ENCODE results near the gene JUND. TPM values are rescaled to one million over a fixed set of nuclear protein-coding genes. Genes with fewer than 3 reads are reported as not detected.

The JUND gene
- total RNA-seq, 1 donor from 2014 or later, result 161 TPM

DNA sequence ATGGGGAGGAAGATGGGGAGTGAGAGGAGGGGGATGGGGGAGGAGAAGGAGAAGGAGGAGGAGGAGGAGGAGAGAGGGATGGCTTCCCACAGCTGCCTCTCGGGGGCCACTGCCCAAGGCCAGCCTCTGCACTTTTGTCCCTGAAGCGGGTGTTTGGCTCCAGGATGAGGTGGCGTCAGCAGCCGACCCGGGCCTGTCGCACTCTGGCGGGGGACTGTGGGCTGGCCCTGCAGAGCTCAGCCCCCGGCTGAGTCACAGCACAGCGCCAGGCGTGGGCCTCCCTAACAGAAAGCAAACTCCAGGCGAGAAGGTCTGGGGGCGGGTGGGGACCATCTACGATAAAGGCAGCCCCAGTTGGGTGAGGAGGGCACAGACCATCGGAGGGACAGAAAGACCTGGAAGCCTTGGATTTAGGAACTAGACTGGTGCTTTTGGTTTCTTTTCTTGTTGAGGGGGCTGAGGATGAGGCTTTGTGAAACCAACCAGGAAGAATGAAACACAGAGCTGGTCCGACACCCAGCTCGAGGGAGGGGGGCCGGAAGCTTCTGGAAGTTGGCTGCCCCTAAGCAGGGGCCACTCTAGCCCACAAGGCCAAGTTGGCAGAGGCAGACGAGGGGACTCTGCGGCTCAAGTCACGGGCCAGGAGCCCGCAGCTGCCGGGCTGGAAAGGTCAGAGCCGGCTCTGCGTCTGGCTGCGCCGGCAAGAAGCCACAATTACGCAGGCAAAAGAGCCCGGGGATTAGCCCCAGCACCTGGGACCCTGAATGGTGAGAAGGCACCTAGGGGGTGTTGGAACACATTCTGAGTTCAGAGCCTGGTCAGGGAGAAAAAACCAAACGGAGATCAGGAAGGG is 23.3 kb upstream of the JUND start:
- H3K36me3 ChIP-seq (ENCODE audit: insufficient read depth, low read length), result peaks cover 2% of the 10 kb centered on the region
- peak; percentile 70 for DNase-seq (ENCODE audit: low read depth)

DNA sequence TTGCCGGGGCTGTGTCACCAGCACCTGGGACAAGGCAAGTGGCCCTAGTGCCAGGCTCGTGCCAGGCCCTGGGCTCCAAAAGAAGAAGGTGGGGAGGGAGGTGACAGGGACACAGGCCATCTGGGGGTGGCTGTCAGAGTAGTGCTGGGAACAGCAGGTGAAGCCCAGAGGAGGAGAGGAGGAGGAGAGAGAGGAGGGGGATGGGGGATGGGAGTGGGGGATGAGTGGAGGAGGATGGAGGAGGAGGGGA is 22.7 kb upstream of the JUND start:
- Histone ChIP-seq H3K4me1 (ENCODE audit: insufficient read depth, low read length) (peaks cover 27% of the 10 kb centered on the region), H3K27ac (ENCODE audit: low read depth, low read length) (peak overlapping the region; percentile 89), H3K4me2 (ENCODE audit: low read length) (peak overlapping the region; percentile 84), H2AFZ (ENCODE audit: low read depth, low read length) (no peak overlapping the region), H3K36me3 (ENCODE audit: insufficient read depth, low read length) (peaks cover 2% of the 10 kb centered on the region), H3K4me3 (ENCODE audit: insufficient read depth, low read depth, low read length) (no peak overlapping the region), H3K9ac (ENCODE audit: low read length) (peak overlapping the region; percentile 86), H3K9me3 (ENCODE audit: insufficient read depth, low read depth, low read length) (no peaks in the 10 kb centered on the region), H3K79me2 (ENCODE audit: insufficient read depth, low read length) (no peaks in the 10 kb centered on the region), H3K27me3 (ENCODE audit: insufficient read depth, low read length) (no peaks in the 10 kb centered on the region), H4K20me1 (ENCODE audit: insufficient read depth, low read length) (no peaks in the 10 kb centered on the region)
- Mint-ChIP-seq H3K27ac (ENCODE audit: unreplicated experiment) (peak overlapping the region; percentile 87), H3K27me3 (ENCODE audit: low read depth, unreplicated experiment) (no peaks in the 10 kb centered on the region), H3K4me1 (ENCODE audit: low read depth, unreplicated experiment) (peaks cover 21% of the 10 kb centered on the region), H3K9me3 (ENCODE audit: unreplicated experiment) (no peaks in the 10 kb centered on the region), H3K4me3 (ENCODE audit: unreplicated experiment) (peak overlapping the region; percentile 27), H3K36me3 (ENCODE audit: low read depth, unreplicated experiment) (peaks cover 2% of the 10 kb centered on the region)
- FAIRE-seq (no peak), DNase-seq (ENCODE audit: low read depth) (no peak)
- no peak for TF ChIP-seq EZH2 (IDR thresholded peaks at IDR 0.05; ENCODE audit: insufficient read depth, low read length)
- TF ChIP-seq, protein P1, sequence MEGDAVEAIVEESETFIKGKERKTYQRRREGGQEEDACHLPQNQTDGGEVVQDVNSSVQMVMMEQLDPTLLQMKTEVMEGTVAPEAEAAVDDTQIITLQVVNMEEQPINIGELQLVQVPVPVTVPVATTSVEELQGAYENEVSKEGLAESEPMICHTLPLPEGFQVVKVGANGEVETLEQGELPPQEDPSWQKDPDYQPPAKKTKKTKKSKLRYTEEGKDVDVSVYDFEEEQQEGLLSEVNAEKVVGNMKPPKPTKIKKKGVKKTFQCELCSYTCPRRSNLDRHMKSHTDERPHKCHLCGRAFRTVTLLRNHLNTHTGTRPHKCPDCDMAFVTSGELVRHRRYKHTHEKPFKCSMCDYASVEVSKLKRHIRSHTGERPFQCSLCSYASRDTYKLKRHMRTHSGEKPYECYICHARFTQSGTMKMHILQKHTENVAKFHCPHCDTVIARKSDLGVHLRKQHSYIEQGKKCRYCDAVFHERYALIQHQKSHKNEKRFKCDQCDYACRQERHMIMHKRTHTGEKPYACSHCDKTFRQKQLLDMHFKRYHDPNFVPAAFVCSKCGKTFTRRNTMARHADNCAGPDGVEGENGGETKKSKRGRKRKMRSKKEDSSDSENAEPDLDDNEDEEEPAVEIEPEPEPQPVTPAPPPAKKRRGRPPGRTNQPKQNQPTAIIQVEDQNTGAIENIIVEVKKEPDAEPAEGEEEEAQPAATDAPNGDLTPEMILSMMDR (IDR thresholded peaks at IDR 0.05; ENCODE audit: insufficient read depth, low read depth, low read length), result no peak

More for the DNA sequence above, 23.3 kb upstream of the JUND start:
- peak overlapping the region; percentile 84 for H3K4me2 ChIP-seq (ENCODE audit: low read length)
- peak overlapping the region; percentile 31 for H3K4me3 ChIP-seq (ENCODE audit: insufficient read depth, low read depth, low read length)
- H3K27ac ChIP-seq (ENCODE audit: low read depth, low read length), result peak overlapping the region; percentile 89
- H3K79me2 ChIP-seq (ENCODE audit: insufficient read depth, low read length), result no peaks in the 10 kb centered on the region
- Mint-ChIP-seq H3K27me3 (ENCODE audit: low read depth, unreplicated experiment) (no peaks in the 10 kb centered on the region), H3K36me3 (ENCODE audit: low read depth, unreplicated experiment) (peaks cover 2% of the 10 kb centered on the region), H3K9me3 (ENCODE audit: unreplicated experiment) (no peaks in the 10 kb centered on the region), H3K27ac (ENCODE audit: unreplicated experiment) (peak overlapping the region; percentile 95), H3K4me3 (ENCODE audit: unreplicated experiment) (peak overlapping the region; percentile 72), H3K4me1 (ENCODE audit: low read depth, unreplicated experiment) (peaks cover 21% of the 10 kb centered on the region)
- no peaks in the 10 kb centered on the region for H3K9me3 ChIP-seq (ENCODE audit: insufficient read depth, low read depth, low read length)
- TF ChIP-seq, protein P1 (IDR thresholded peaks at IDR 0.05; ENCODE audit: insufficient read depth, low read depth, low read length), result no peak
- TF ChIP-seq EZH2 (IDR thresholded peaks at IDR 0.05; ENCODE audit: insufficient read depth, low read length), result no peak
- peak overlapping the region; percentile 86 for H3K9ac ChIP-seq (ENCODE audit: low read length)
- H4K20me1 ChIP-seq (ENCODE audit: insufficient read depth, low read length), result no peaks in the 10 kb centered on the region
- peaks cover 27% of the 10 kb centered on the region for H3K4me1 ChIP-seq (ENCODE audit: insufficient read depth, low read length)
- no peak for FAIRE-seq
- no peaks in the 10 kb centered on the region for H3K27me3 ChIP-seq (ENCODE audit: insufficient read depth, low read length)
- peak overlapping the region; percentile 55 for H2AFZ ChIP-seq (ENCODE audit: low read depth, low read length)

DNA sequence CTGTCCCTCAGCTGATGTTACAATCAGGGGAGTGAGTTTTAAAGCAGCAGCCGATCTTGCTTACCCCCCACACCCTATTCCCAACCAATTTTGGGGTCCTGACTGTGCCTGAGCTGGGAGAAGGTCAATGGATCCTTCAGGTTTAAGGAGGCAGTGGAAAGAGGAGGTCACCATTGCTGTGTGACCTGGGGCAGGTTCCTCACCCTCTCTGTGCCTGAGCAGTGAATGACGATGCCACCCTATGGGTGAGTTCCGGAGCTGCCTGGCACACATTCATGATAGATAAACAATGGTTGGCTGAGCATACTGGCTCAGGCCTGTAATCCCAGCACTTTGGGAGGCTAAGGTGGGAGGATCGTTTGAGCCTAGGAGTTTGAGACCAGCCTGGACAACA is 20.3 kb upstream of the JUND start:
- H4K20me1 ChIP-seq (ENCODE audit: insufficient read depth, low read length), result no peaks in the 10 kb centered on the region
- H3K4me2 ChIP-seq (ENCODE audit: low read length), result no peak overlapping the region
- no peak overlapping the region for H3K9ac ChIP-seq (ENCODE audit: low read length)
- Mint-ChIP-seq H3K4me1 (ENCODE audit: low read depth, unreplicated experiment) (peaks cover 24% of the 10 kb centered on the region), H3K27me3 (ENCODE audit: low read depth, unreplicated experiment) (no peaks in the 10 kb centered on the region), H3K27ac (ENCODE audit: unreplicated experiment) (no peak overlapping the region), H3K36me3 (ENCODE audit: low read depth, unreplicated experiment) (no peaks in the 10 kb centered on the region), H3K4me3 (ENCODE audit: unreplicated experiment) (peak overlapping the region; percentile 14), H3K9me3 (ENCODE audit: unreplicated experiment) (no peaks in the 10 kb centered on the region)
- peaks cover 32% of the 10 kb centered on the region for H3K4me1 ChIP-seq (ENCODE audit: insufficient read depth, low read length)
- no peaks in the 10 kb centered on the region for H3K36me3 ChIP-seq (ENCODE audit: insufficient read depth, low read length)
- H2AFZ ChIP-seq (ENCODE audit: low read depth, low read length), result no peak overlapping the region
- no peaks in the 10 kb centered on the region for H3K27me3 ChIP-seq (ENCODE audit: insufficient read depth, low read length)
- no peak overlapping the region for H3K27ac ChIP-seq (ENCODE audit: low read depth, low read length)
- no peaks in the 10 kb centered on the region for H3K9me3 ChIP-seq (ENCODE audit: insufficient read depth, low read depth, low read length)
- FAIRE-seq, result no peak
- H3K4me3 ChIP-seq (ENCODE audit: insufficient read depth, low read depth, low read length), result no peak overlapping the region
- H3K79me2 ChIP-seq (ENCODE audit: insufficient read depth, low read length), result no peaks in the 10 kb centered on the region
- no peak for TF ChIP-seq EZH2 (IDR thresholded peaks at IDR 0.05; ENCODE audit: insufficient read depth, low read length)
- TF ChIP-seq, protein P1 (IDR thresholded peaks at IDR 0.05; ENCODE audit: insufficient read depth, low read depth, low read length), result no peak
- DNase-seq (ENCODE audit: low read depth), result no peak

Data from astrocyte (in vitro differentiated cells and primary cell).